ENCODE data around the gene INPP4A.

DNA sequence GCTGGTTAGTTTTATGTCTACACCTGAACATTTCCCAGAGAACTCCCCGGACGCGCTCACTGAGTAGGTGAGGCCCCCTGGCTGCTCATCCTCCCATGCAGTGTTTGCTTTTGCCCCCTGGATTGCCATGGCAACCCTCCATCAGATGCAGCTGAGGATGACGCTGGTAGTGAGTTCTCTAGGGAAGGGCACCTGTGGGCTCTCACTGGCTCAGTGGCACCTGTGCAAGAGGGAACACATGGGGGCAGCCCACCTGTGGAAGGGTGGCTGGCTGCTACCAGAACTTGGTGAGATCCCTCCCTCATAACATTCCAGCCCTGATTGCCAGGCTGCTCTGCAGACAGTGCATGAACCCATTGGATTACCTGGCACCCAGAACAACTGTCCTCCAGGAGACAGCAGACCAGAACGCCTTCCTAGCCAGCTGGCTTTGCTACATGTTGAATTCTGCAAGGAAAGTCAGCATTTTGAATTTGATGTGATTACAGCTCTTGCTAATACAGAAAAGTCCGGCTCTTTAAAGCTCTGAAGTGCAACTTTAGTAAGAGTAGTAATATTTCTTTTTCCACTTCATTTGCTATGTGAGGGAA lies 142.0 kb downstream of the INPP4A start:
- TF ChIP-seq CTCF (IDR thresholded peaks at IDR 0.05) (no peak), POLR2A (IDR thresholded peaks at IDR 0.05) (no peak)
